SIG-M5 (cell line): ENCODE results near the gene STRIP1.
"Not testable (repeated sequence)": the region's sequence is repeated elsewhere in the genome, so short reads cannot be mapped to it uniquely, and the experiment has no call there.

Source experiments
- DNase-seq: peaks from one replicate; lab custom pipeline; 2025; lab: John Stamatoyannopoulos, UW

Gene STRIP1

DNA sequence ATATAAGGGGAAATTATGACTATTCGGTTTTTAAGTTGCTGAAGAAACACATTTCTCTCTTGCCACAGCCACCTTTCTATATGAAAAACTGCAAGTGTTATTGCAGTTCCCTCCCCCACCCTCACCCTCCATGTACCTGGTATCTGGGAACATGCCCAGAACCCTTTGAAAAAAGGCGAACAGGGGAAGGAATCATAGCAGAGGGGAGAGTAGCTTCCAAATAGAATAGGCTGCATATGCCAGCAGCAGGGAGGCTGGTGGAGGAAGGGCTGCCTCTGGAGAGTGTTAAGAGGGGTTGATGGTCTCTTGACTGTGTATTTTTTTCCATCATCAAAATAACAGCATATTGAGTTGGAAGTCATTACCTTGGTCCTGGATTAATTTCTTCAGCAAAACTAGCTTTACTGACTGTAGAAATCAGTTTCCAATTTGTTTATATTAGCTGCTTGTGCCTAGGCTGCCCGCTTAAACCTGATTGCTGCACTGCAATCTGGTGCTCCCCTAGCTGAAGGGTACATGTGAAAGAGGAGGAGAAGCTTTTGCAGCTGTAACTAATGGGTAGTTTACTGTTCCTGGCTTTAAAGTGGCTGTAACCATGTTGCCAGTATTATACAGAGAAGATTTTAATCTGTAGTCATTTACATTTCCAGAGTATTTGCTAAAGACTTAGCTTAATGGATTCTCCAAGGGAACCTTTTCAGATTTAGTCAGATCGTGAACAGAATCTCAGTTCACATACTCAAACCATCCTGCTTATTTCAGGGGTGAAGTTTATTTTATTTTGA lies 27.2 kb upstream of the STRIP1 start:
- no peak for DNase-seq

DNA sequence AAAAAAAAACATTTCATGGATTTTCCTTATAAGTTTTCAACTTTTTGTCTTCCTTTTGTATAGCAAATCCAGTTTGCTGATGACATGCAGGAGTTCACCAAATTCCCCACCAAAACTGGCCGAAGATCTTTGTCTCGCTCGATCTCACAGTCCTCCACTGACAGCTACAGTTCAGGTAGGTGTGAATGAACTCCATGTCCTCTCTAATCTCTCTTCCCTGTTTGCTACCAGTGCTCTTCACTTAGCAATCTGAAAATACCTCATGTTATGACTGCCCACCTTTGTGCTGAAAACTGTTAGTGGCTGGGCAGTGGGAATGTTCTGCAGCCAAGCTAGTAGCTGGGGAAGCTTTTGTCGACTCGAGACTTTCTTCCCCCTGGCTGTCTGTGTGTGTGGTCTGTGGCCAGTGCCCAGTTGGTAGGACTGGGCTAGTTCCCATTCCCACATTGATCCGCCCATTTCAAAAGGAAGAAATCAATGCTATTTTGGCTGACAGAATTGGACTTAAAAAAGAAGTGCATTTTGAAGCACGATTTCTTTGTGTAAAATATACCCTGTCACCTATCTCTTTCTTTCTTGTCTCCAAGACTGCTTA lies 25.4 kb upstream of the STRIP1 start:
- no peak for DNase-seq

- DNase-seq: peak; percentile 46
These were observed 22.8 kb upstream of the STRIP1 start for GRCh38 chr1:110011527-110012041.

- DNase-seq: no peak
These were observed 22.2 kb upstream of the STRIP1 start for GRCh38 chr1:110012100-110012780.

DNA sequence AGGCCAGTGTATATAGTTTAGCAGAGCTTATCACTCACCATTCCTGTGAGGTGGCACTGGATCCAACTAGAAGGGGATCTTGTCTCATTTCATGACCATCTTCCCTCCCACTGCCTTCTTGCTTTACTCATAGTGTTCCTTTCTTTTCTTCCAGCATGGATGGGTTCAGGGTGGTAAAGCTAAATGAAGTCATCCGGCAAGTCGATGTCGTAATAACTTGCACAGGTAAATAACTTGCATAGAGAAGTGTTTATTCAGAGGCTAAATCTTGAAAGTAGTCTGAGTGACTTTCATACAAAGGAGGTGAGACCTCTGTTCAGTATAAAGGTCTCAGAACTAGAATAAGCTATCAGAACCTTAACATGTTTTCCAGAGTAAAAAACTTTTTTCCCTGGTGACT lies 16.6 kb upstream of the STRIP1 start:
- DNase-seq: no peak

DNA sequence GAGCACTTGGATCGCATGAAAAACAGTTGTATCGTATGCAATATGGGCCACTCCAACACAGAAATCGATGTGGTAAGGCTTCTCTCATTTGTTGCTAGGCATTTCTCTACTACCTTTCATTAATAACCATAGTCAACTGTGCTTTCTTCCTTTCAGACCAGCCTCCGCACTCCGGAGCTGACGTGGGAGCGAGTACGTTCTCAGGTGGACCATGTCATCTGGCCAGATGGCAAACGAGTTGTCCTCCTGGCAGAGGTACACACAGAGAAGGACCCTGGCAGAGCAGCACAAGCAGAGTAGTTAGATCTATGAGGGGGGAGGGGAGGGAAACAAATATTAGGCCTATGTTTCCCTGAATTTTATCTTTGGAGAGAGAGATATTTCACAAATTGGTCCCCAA lies 16.0 kb upstream of the STRIP1 start:
- no peak for DNase-seq

DNA sequence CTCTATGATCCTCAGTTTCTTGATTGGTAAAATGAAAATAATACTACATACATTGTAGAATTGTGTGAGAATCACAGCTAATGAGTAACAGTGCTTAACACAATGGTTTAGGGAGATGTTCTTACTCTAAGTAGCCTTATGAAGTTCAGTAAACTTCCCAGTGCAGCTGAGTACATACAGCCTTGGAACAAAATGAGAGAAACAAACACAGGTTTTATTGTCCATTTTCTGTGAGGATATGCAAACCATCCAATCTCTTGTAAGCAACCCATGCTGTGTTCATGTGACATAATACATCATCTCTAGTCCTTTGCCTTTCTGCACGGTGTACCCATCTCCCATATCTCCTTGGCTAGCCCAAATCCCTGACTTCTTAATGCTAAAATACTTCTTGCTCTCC lies 14.7 kb upstream of the STRIP1 start:
- DNase-seq: no peak

DNA sequence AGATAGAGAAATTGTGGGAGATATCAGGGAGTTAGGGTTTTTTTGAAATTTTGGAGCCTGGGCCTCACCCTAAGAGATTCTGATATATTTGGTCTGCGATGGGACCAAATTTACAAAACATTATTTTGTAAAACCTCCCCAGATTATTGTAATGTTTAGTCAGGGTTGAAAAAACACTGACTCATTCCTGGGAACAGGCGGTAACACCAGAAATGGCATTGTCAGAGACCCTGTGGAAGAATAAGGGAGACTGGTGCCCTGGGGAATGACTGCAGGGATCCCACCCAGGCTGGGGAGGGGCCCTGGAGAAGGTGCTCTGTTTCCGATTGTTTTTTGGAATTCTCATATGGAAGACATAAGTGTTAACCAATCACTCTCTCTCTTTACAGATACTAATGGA lies 13.1 kb upstream of the STRIP1 start:
- no peak for DNase-seq

GRCh38 chr1:110024613-110025012 lies 9.8 kb upstream of the STRIP1 start:
- no peak for DNase-seq

- not testable (repeated sequence) for DNase-seq
These were observed 3.7 kb upstream of the STRIP1 start for GRCh38 chr1:110030687-110031086.

GRCh38 chr1:110032327-110032726 lies 2.1 kb upstream of the STRIP1 start:
- DNase-seq: no peak

- no peak for DNase-seq
These were observed 1.0 kb upstream of the STRIP1 start for GRCh38 chr1:110033421-110033820.

DNA sequence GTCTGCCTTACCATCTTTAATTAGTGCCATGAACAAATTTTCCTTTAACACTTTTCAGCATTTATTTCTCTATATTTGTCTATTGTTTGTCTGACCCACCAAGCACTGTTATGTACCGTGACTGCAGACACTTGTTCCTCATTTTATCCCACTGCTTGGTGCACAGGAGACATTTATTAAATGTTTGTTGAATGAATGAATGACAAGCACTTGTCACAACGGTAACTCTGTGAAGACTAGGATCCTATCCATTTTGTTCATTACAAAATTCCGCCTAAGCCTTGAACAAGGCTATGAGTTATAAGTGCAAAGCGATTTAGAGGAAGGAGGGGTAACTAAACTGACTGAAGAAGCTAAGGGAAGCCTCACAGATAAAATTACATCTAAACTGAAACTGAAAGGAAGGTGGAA lies 379 bp upstream of the STRIP1 start:
- no peak for DNase-seq

DNA sequence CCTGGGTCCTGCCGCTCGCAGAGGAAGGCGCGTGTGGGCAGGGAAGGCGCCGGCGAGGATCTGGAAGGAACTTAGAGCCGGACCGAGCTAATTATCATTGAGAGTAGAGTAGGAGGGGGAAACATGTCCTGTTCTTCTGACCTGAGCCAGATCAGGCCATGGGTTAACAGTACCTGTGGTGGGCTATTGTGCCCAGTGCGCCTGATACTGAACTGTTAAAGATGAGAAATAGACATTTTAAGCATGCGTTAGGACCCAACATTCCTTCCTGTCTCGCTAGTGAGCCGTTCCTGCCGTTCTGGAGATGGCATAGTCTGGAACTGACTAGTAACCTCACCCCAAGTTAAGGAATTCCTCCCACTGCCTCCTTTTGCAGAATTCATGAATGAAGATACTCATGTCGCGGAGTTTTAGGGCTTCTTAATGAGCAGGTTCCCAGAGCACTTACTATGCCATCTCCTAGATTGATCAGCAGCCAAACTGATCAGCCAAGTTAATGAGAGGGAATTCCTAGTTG lies 870 bp downstream of the STRIP1 start:
- no peak for DNase-seq

DNA sequence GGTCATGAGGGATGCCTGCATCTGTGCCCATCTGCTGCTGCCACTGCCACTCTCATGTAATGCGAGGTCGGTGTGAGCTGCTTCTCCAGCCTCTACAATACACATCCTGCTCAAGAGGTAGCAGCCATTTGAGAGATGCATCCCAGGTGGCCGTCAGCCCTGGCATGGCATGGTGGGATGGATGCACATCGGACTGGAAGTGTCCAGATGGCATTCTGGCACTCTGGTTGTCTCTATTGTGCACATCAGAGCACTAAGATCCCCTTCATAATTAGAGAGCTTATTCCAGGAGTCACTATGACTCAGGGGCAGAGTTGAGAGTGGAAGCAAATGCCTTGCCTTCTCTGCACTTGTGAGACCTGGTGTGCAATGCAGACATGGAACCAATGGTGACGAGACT lies 3.8 kb downstream of the STRIP1 start:
- DNase-seq: no peak

GRCh38 chr1:110039641-110040040 lies 5.2 kb downstream of the STRIP1 start:
- DNase-seq: no peak

GRCh38 chr1:110040548-110040947 lies 6.1 kb downstream of the STRIP1 start:
- DNase-seq: no peak

GRCh38 chr1:110043016-110043415 lies 8.6 kb downstream of the STRIP1 start:
- DNase-seq: no peak

DNA sequence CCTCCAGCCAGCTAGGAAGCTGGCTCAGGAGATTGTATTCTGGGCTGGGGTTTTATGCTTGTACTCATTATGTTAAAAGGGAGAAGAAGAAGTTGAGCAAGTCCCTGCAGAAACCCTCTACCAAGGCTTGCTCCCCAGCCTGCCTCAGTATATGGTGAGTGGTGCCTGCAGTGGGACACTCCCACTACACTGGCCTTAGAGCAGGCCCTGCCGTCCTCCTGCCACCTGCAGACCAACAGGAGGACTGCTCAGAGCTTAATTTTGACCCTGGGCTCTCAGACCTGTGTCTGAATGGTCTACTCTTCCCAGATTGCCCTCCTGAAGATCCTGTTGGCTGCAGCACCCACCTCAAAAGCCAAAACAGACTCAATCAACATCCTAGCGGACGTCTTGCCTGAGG lies 13.0 kb downstream of the STRIP1 start:
- DNase-seq: no peak

GRCh38 chr1:110048240-110048639 lies 13.8 kb downstream of the STRIP1 start:
- no peak for DNase-seq

GRCh38 chr1:110048923-110049601 lies 14.6 kb downstream of the STRIP1 start:
- no peak for DNase-seq
